ENCODE data around the gene DPY19L1.

The DPY19L1 gene

DNA sequence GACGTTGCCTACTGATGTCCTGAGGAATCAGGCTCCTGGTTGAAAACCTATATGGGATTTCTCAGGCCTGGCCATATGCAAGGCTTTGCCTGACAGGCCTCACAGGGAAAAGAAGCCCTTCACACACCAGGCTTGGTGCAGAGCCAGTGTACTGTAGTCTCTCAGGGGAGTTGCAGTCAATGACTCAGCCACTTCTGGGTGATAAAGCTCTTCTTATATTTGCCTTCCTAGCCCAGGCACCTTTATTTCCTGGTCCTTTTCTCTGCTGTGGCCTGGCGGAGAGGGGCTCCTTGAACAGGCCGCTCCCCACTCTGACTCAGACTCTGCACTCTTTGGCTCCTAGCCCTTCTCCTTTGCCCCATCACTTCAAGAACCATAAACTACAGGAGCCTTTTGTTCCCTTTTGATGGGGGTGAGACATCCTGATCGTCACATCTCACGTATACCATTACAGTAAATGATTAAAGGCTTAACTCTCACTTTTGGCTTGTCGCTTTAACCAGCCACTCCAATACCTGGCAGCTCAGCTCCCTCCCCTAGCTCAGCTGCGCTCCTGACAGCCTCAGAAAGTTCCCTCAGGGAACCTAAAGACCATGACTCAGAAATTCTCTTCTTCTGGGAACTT lies 33.5 kb downstream of the DPY19L1 start:
- TF ChIP-seq EGR1 (IDR thresholded peaks at IDR 0.05) = no peak
- TF ChIP-seq, protein P1, sequence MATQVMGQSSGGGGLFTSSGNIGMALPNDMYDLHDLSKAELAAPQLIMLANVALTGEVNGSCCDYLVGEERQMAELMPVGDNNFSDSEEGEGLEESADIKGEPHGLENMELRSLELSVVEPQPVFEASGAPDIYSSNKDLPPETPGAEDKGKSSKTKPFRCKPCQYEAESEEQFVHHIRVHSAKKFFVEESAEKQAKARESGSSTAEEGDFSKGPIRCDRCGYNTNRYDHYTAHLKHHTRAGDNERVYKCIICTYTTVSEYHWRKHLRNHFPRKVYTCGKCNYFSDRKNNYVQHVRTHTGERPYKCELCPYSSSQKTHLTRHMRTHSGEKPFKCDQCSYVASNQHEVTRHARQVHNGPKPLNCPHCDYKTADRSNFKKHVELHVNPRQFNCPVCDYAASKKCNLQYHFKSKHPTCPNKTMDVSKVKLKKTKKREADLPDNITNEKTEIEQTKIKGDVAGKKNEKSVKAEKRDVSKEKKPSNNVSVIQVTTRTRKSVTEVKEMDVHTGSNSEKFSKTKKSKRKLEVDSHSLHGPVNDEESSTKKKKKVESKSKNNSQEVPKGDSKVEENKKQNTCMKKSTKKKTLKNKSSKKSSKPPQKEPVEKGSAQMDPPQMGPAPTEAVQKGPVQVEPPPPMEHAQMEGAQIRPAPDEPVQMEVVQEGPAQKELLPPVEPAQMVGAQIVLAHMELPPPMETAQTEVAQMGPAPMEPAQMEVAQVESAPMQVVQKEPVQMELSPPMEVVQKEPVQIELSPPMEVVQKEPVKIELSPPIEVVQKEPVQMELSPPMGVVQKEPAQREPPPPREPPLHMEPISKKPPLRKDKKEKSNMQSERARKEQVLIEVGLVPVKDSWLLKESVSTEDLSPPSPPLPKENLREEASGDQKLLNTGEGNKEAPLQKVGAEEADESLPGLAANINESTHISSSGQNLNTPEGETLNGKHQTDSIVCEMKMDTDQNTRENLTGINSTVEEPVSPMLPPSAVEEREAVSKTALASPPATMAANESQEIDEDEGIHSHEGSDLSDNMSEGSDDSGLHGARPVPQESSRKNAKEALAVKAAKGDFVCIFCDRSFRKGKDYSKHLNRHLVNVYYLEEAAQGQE (IDR thresholded peaks at IDR 0.05; ENCODE audit: low read depth) = no peak
- no peak for TF ChIP-seq CREB1 (IDR thresholded peaks at IDR 0.05; ENCODE audit: low read depth)
- no peak for TF ChIP-seq TCF12 (IDR thresholded peaks at IDR 0.05; ENCODE audit: low read depth)
- TF ChIP-seq TEAD4 (IDR thresholded peaks at IDR 0.05) = no peak
- no peak for TF ChIP-seq TAF1 (IDR thresholded peaks at IDR 0.05; ENCODE audit: low read depth)
- TF ChIP-seq EP300 (IDR thresholded peaks at IDR 0.05; ENCODE audit: borderline replicate concordance) = no peak
- TF ChIP-seq, protein P2, sequence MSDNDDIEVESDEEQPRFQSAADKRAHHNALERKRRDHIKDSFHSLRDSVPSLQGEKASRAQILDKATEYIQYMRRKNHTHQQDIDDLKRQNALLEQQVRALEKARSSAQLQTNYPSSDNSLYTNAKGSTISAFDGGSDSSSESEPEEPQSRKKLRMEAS (IDR thresholded peaks at IDR 0.05) = no peak
- TF ChIP-seq, protein P3, sequence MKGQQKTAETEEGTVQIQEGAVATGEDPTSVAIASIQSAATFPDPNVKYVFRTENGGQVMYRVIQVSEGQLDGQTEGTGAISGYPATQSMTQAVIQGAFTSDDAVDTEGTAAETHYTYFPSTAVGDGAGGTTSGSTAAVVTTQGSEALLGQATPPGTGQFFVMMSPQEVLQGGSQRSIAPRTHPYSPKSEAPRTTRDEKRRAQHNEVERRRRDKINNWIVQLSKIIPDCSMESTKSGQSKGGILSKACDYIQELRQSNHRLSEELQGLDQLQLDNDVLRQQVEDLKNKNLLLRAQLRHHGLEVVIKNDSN (IDR thresholded peaks at IDR 0.05) = no peak
- TF ChIP-seq ZBTB7A (IDR thresholded peaks at IDR 0.05; ENCODE audit: low read depth) = no peak
- TF ChIP-seq NFIC (IDR thresholded peaks at IDR 0.05) = no peak
- TF ChIP-seq CEBPB (IDR thresholded peaks at IDR 0.05) = no peak
- no peak for TF ChIP-seq YY1 (IDR thresholded peaks at IDR 0.05; ENCODE audit: low read depth)
- TF ChIP-seq FOXM1 (IDR thresholded peaks at IDR 0.05; ENCODE audit: borderline replicate concordance, low read depth) = no peak
- no peak for TF ChIP-seq RAD21 (IDR thresholded peaks at IDR 0.05; ENCODE audit: low read depth)

DNA sequence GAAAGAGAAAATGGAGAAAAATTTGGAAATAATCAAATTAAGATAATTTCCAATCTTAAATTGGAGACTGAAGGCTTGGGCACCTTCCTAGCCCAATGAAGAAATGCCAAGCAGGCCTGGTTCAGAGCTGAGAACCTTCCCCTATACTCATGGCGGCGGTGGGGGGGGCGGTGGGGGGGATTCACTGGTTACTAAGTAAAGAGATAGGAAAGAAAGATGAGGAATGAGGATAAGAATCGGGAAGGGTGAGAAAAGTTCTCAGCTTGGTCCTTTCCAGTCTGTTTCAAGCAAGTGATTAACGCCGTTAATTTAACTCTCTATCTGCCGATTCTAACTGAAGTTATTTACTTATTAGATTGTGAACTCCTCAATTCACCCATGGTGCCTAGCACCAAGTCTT lies 41.5 kb downstream of the DPY19L1 start:
- TF ChIP-seq RAD21 (IDR thresholded peaks at IDR 0.05; ENCODE audit: low read depth) = no peak
- TF ChIP-seq TEAD4 (IDR thresholded peaks at IDR 0.05) = no peak
- TF ChIP-seq, protein P1 (IDR thresholded peaks at IDR 0.05; ENCODE audit: low read depth) = no peak
- TF ChIP-seq FOXM1 (IDR thresholded peaks at IDR 0.05; ENCODE audit: borderline replicate concordance, low read depth) = no peak
- TF ChIP-seq ZBTB7A (IDR thresholded peaks at IDR 0.05; ENCODE audit: low read depth) = no peak

DNA sequence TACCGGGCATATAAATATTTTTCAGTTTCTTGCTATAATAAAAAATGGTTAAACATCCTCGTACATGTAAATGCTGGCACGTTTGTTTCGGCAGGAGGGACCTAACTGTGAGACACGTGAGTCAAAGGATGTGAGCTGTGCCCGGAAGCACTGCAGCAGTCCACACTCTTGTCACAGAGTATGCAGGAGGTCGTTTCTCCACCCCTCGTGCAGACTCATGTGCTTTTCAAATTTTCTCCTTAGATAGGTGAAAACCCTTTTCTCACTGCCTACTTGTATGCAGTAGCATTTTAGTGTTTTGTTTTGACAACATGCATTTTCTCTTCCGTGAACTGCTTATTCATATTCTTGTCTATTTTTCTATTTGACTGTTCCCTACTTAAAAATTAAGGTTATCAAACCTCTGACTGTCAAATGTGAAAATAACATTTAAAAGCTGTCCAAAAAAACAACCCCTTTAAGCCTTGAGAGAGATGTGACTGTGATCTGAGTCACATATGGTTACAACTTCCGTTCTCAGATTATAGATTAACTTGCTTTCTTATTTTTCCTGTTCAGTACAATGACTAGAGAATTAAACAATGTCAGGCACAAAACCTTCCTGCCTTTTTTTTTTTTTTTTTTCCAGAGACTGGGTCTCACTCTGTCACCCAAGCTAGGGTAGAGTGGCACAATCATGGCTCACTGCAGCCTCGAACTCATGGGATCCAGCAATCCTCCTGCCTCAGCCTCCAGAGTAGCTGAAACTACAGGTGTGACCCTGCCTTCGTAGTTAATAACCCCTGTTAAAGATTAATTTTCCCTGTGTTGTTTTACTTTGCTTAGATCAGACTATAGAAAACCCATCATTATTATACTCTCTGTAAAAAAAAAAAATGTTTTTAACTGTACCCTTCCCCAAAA lies 45.1 kb downstream of the DPY19L1 start:
- TF ChIP-seq FOXM1 (IDR thresholded peaks at IDR 0.05; ENCODE audit: borderline replicate concordance, low read depth) (no peak), TCF12 (IDR thresholded peaks at IDR 0.05; ENCODE audit: low read depth) (no peak), CREB1 (IDR thresholded peaks at IDR 0.05; ENCODE audit: low read depth) (no peak), ZBTB7A (IDR thresholded peaks at IDR 0.05; ENCODE audit: low read depth) (no peak), EGR1 (IDR thresholded peaks at IDR 0.05) (no peak), CEBPB (IDR thresholded peaks at IDR 0.05) (no peak), NFIC (IDR thresholded peaks at IDR 0.05) (no peak), TAF1 (IDR thresholded peaks at IDR 0.05; ENCODE audit: low read depth) (no peak), RAD21 (IDR thresholded peaks at IDR 0.05; ENCODE audit: low read depth) (no peak)
- TF ChIP-seq, protein P3 (IDR thresholded peaks at IDR 0.05) = no peak
- TF ChIP-seq, protein P2 (IDR thresholded peaks at IDR 0.05) = no peak
- TF ChIP-seq, protein P1 (IDR thresholded peaks at IDR 0.05; ENCODE audit: low read depth) = no peak
